ENCODE measurements around the gene PRKAB1. TPM values are rescaled to one million over a fixed set of nuclear protein-coding genes. Genes with fewer than 3 reads are reported as not detected.

The PRKAB1 gene
- total RNA-seq, 1 donor from 2014 or later: 68.3 TPM

DNA sequence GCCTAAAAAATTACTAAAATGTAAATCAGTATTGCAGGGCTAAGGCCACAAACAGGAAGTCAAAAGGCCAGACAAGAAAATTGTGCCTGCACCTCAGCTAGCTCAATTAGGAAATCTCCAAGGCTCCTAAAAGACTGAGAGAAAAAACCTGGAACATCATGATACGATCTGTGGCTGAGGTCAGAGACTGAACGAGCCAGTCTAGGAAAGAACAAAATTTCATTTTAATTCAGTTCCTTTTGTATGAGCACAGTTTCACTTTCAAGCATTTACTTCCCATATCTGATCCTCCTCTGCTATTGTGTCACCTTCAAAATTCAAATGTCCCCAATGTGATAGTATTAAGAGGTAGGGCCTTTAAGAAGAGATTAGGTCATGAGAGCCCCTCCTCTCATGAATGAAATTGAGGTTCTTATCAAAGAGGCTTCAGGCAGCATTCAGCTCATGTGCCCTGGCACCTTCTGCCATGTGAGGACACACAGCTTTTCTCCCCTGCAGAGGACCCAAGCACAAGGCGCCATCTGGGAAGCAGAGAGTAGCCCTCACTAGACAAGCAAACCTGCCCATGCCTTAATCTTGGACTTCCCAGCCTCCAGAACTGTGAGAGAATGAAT, 14.8 kb downstream of the PRKAB1 start:
- H3K4me1 ChIP-seq: peaks cover 16% of the 10 kb centered on the region
- no peak for DNase-seq (ENCODE audit: extremely low spot score in 2 of 2)
- H3K36me3 ChIP-seq: peaks cover 0 to 38% of the 10 kb centered on the region in 2 donors
- intact Hi-C loops (cut with DNase I): no loop called here
- TF ChIP-seq, protein P1, sequence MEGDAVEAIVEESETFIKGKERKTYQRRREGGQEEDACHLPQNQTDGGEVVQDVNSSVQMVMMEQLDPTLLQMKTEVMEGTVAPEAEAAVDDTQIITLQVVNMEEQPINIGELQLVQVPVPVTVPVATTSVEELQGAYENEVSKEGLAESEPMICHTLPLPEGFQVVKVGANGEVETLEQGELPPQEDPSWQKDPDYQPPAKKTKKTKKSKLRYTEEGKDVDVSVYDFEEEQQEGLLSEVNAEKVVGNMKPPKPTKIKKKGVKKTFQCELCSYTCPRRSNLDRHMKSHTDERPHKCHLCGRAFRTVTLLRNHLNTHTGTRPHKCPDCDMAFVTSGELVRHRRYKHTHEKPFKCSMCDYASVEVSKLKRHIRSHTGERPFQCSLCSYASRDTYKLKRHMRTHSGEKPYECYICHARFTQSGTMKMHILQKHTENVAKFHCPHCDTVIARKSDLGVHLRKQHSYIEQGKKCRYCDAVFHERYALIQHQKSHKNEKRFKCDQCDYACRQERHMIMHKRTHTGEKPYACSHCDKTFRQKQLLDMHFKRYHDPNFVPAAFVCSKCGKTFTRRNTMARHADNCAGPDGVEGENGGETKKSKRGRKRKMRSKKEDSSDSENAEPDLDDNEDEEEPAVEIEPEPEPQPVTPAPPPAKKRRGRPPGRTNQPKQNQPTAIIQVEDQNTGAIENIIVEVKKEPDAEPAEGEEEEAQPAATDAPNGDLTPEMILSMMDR (IDR thresholded peaks at IDR 0.05): no peak
- no peaks in the 10 kb centered on the region for H3K9me3 ChIP-seq
- H3K27me3 ChIP-seq: no peaks in the 10 kb centered on the region
- H3K27ac ChIP-seq: no peak overlapping the region
- no peak overlapping the region for H3K4me3 ChIP-seq

DNA sequence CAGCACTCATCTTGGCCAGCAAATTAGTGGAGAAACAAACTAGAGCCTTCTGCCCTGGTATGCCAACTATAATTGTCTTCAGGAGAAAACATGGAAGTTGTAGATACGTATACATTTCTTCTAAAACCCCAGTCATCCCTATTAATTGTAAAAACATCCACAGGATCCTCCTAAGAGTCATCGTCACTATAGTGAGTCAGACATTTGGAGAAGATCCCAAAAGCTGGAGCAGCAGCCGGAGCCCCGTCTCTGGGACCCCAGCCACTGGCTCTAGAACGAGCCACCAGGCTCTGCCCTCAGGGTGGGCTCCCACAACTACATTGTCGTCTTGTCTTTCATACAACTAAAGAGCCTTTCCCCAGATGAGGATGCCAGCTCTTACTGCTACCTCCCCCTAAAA, 15.5 kb downstream of the PRKAB1 start:
- no peak overlapping the region for H3K27ac ChIP-seq

DNA sequence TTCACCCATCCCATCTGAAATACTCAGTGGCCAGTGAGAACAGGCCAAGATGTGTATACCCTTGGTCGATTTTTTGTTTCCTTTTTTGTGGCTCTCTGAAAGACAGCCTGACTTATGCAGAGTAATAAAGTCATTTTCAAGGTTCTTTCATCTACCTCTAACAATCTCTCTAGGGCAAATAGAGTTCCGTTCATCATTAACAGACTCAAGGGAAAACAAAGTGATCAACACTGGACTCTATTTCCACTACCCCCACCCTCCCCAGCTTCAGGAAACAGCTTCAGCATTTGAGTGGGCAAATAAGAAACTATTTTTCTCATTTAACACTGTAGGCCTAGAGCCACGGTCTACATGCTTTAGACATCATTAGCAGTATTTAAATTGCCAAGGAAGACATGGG, 15.9 kb downstream of the PRKAB1 start:
- no peak overlapping the region for H3K27ac ChIP-seq
- TF ChIP-seq, protein P1 (IDR thresholded peaks at IDR 0.05): no peak
- TF ChIP-seq POLR2A (IDR thresholded peaks at IDR 0.05) (no peak), POLR2AphosphoS5 (IDR thresholded peaks at IDR 0.05; ENCODE audit: insufficient read depth in 1 of 2, low read depth in 1 of 2) (no peak)
- DNase-seq (ENCODE audit: extremely low spot score in 2 of 2): no peak

More for the DNA sequence above, 15.5 kb downstream of the PRKAB1 start:
- H3K27me3 ChIP-seq: no peaks in the 10 kb centered on the region
- no peak overlapping the region for H3K4me3 ChIP-seq
- H3K9me3 ChIP-seq: no peaks in the 10 kb centered on the region
- intact Hi-C loops (cut with DNase I): no loop called here
- no peak for DNase-seq (ENCODE audit: extremely low spot score in 2 of 2)
- TF ChIP-seq POLR2AphosphoS5 (IDR thresholded peaks at IDR 0.05; ENCODE audit: insufficient read depth in 1 of 2, low read depth in 1 of 2): no peak
- TF ChIP-seq, protein P1 (IDR thresholded peaks at IDR 0.05): no peak
- no peak for TF ChIP-seq POLR2A (IDR thresholded peaks at IDR 0.05)
- H3K4me1 ChIP-seq: peaks cover 16% of the 10 kb centered on the region
- peaks cover 0 to 31% of the 10 kb centered on the region in 2 donors for H3K36me3 ChIP-seq

GRCh38 chr12:119684711-119685369, 16.9 kb downstream of the PRKAB1 start:
- no peak overlapping the region for H3K27ac ChIP-seq
- peaks cover 0 to 18% of the 10 kb centered on the region in 2 donors for H3K36me3 ChIP-seq
- H3K9me3 ChIP-seq: no peaks in the 10 kb centered on the region
- peaks cover 16% of the 10 kb centered on the region for H3K4me1 ChIP-seq
- H3K4me3 ChIP-seq: no peak overlapping the region
- no peaks in the 10 kb centered on the region for H3K27me3 ChIP-seq
- TF ChIP-seq, protein P1 (IDR thresholded peaks at IDR 0.05): no peak
- no peak for TF ChIP-seq POLR2AphosphoS5 (IDR thresholded peaks at IDR 0.05; ENCODE audit: insufficient read depth in 1 of 2, low read depth in 1 of 2)
- TF ChIP-seq POLR2A (IDR thresholded peaks at IDR 0.05): no peak
- intact Hi-C loops (cut with DNase I): no loop called here
- DNase-seq (ENCODE audit: extremely low spot score in 2 of 2): no peak

More for the DNA sequence above, 15.9 kb downstream of the PRKAB1 start:
- intact Hi-C loops (cut with DNase I): no loop called here
- Histone ChIP-seq H3K36me3 (peaks cover 0 to 27% of the 10 kb centered on the region in 2 donors), H3K9me3 (no peaks in the 10 kb centered on the region), H3K27me3 (no peaks in the 10 kb centered on the region), H3K4me1 (peaks cover 16% of the 10 kb centered on the region), H3K4me3 (no peak overlapping the region)

- Histone ChIP-seq H3K4me1 (peaks cover 16% of the 10 kb centered on the region), H3K27me3 (no peaks in the 10 kb centered on the region), H3K9me3 (no peaks in the 10 kb centered on the region), H3K27ac (no peak overlapping the region), H3K36me3 (peaks cover 0 to 13% of the 10 kb centered on the region in 2 donors), H3K4me3 (no peak overlapping the region)
- TF ChIP-seq, protein P1 (IDR thresholded peaks at IDR 0.05): no peak
- TF ChIP-seq POLR2AphosphoS5 (IDR thresholded peaks at IDR 0.05; ENCODE audit: insufficient read depth in 1 of 2, low read depth in 1 of 2): no peak
- TF ChIP-seq POLR2A (IDR thresholded peaks at IDR 0.05): no peak
- intact Hi-C loops (cut with DNase I): no loop called here
- no peak for DNase-seq (ENCODE audit: extremely low spot score in 2 of 2)
These were observed 17.4 kb downstream of the PRKAB1 start for GRCh38 chr12:119685375-119685774.

Measured in vagina (tissue), 2 donors.